Stimulated activated naive CD4-positive, alpha-beta T cell treated with Interleukin-2 at 50 U/mL for 16 hours (primary cell): Measurements from ENCODE around the gene IL12RB1.

ENCODE experiments used
- DNase-seq: peaks from one replicate; lab custom pipeline; 2025; lab: John Stamatoyannopoulos, UW

IL12RB1 gene

GRCh38 chr19:18089726-18090125 is 3.0 kb upstream of the IL12RB1 start:
- DNase-seq = no peak

GRCh38 chr19:18089096-18089541 is 2.4 kb upstream of the IL12RB1 start:
- peak; percentile 66 for DNase-seq

GRCh38 chr19:18085702-18086457 is 854 bp downstream of the IL12RB1 start:
- DNase-seq = no peak

GRCh38 chr19:18083929-18084684 is 2.6 kb downstream of the IL12RB1 start:
- DNase-seq = no peak

- DNase-seq = no peak
Measured at GRCh38 chr19:18074192-18074591, 12.5 kb downstream of the IL12RB1 start.

GRCh38 chr19:18073197-18073596 is 13.5 kb downstream of the IL12RB1 start:
- DNase-seq = no peak

- DNase-seq = no peak
Measured at GRCh38 chr19:18072335-18072734, 14.4 kb downstream of the IL12RB1 start.

GRCh38 chr19:18070181-18070580 is 16.6 kb downstream of the IL12RB1 start:
- DNase-seq = no peak

GRCh38 chr19:18069383-18069782 is 17.4 kb downstream of the IL12RB1 start:
- DNase-seq = no peak

- no peak for DNase-seq
Measured at GRCh38 chr19:18068395-18068794, 18.3 kb downstream of the IL12RB1 start.

GRCh38 chr19:18065173-18065495 is 21.6 kb downstream of the IL12RB1 start:
- DNase-seq = no peak

GRCh38 chr19:18063463-18063862 is 23.3 kb downstream of the IL12RB1 start:
- DNase-seq = peak; percentile 13

- DNase-seq = no peak
Measured at GRCh38 chr19:18062028-18062427, 24.7 kb downstream of the IL12RB1 start.

GRCh38 chr19:18060472-18060871 is 26.3 kb downstream of the IL12RB1 start:
- no peak for DNase-seq

- DNase-seq = no peak
Measured at GRCh38 chr19:18059902-18060301, 26.8 kb downstream of the IL12RB1 start.

GRCh38 chr19:18059297-18059696 is 27.4 kb downstream of the IL12RB1 start:
- DNase-seq = no peak

- peak; percentile 61 for DNase-seq
Measured at GRCh38 chr19:18058208-18059009, 28.3 kb downstream of the IL12RB1 start.

GRCh38 chr19:18057557-18057956 is 29.2 kb downstream of the IL12RB1 start:
- DNase-seq = no peak

GRCh38 chr19:18055967-18056366 is 30.8 kb downstream of the IL12RB1 start:
- no peak for DNase-seq

GRCh38 chr19:18053576-18054219 is 33.0 kb downstream of the IL12RB1 start:
- DNase-seq = no peak

- no peak for DNase-seq
Measured at GRCh38 chr19:18051887-18052286, 34.8 kb downstream of the IL12RB1 start.

- DNase-seq = no peak
Measured at GRCh38 chr19:18049385-18049784, 37.3 kb downstream of the IL12RB1 start.
